Neuronal stem cell (in vitro differentiated cells): Measurements from ENCODE around the gene KLHL10.

Experiments used
- DNase-seq: peaks from one replicate; pipeline ENCODE4 v3.0.0-alpha.2; 2013; ENCODE audit warnings: low spot score
- H2AFZ ChIP-seq: one replicate; pipeline ENCODE4 v1.6.1; 2013; ENCODE audit warnings: mild to moderate bottlenecking, low read length, inconsistent platforms
- H2AK5ac ChIP-seq: 2 replicates; pipeline ENCODE4 v1.6.1; 2013; ENCODE audit warnings: low read depth, mild to moderate bottlenecking, inconsistent platforms, low read length, moderate library complexity, mixed read lengths
- H2BK120ac ChIP-seq: 2 replicates; pipeline ENCODE4 v1.6.1; 2013; ENCODE audit warnings: low read depth, mild to moderate bottlenecking, inconsistent platforms, low read length, moderate library complexity, mixed read lengths
- H2BK12ac ChIP-seq: one replicate; pipeline ENCODE4 v1.6.1; 2013; ENCODE audit warnings: low read length, inconsistent platforms
- H2BK15ac ChIP-seq: 2 replicates; pipeline ENCODE4 v1.6.1; 2013; ENCODE audit warnings: mild to moderate bottlenecking, low read length, inconsistent platforms, mixed read lengths
- H2BK5ac ChIP-seq: one replicate; pipeline ENCODE4 v1.6.1; 2013; ENCODE audit warnings: inconsistent platforms, mild to moderate bottlenecking, low read length, moderate library complexity
- H3K14ac ChIP-seq: one replicate; pipeline ENCODE4 v1.6.1; 2013; ENCODE audit warnings: low read length, inconsistent platforms
- H3K18ac ChIP-seq: 2 replicates; pipeline ENCODE4 v1.6.1; 2013; ENCODE audit warnings: low read length, inconsistent platforms
- H3K23ac ChIP-seq: 2 replicates; pipeline ENCODE4 v1.6.1; 2013; ENCODE audit warnings: low read depth, mild to moderate bottlenecking, mixed read lengths, low read length, inconsistent platforms; ENCODE audit not compliant: poor library complexity
- H3K27ac ChIP-seq: replicated peaks from 3 replicates; pipeline ENCODE4 v1.5.1; 2013; ENCODE audit warnings: low read length, inconsistent platforms
- H3K27me3 ChIP-seq, 3 experiments: 2 replicates each; pipeline ENCODE4 v1.6.1; 2013; ENCODE audit warnings: low read length in 3 of 3, mild to moderate bottlenecking in 2 of 3, inconsistent platforms in 1 of 3, low read depth in 1 of 3, mixed read lengths in 1 of 3, moderate library complexity in 1 of 3; ENCODE audit not compliant: control insufficient read depth in 3 of 3, insufficient read depth in 3 of 3
- H3K36me3 ChIP-seq, 2 donors: replicated peaks in 1 of 2; 2 replicates each; pipeline ENCODE4 v1.6.1; 2013; ENCODE audit warnings: low read length in 2 of 2; ENCODE audit not compliant: control insufficient read depth in 2 of 2, insufficient read depth in 2 of 2
- H3K4ac ChIP-seq: 2 replicates; pipeline ENCODE4 v1.6.1; 2013; ENCODE audit warnings: inconsistent platforms, mild to moderate bottlenecking, low read length, moderate library complexity
- H3K4me1 ChIP-seq, 2 donors: 1 replicate in 1 of 2; 2 replicates in 1 of 2; pipeline ENCODE4 v1.6.1; 2013; ENCODE audit warnings: low read length in 2 of 2, low read depth in 1 of 2; ENCODE audit not compliant: control insufficient read depth in 2 of 2, insufficient read depth in 1 of 2
- H3K4me2 ChIP-seq: one replicate; pipeline ENCODE4 v1.6.1; 2013; ENCODE audit warnings: mild to moderate bottlenecking, low read length, inconsistent platforms; ENCODE audit not compliant: insufficient read depth, poor library complexity, severe bottlenecking
- H3K4me3 ChIP-seq, 2 donors: 2 replicates each; pipeline ENCODE4 v1.5.1; 2013; ENCODE audit warnings: low read length in 2 of 2, mild to moderate bottlenecking in 2 of 2, inconsistent platforms in 1 of 2, moderate library complexity in 1 of 2
- H3K79me1 ChIP-seq: one replicate; pipeline ENCODE4 v1.6.1; 2013; ENCODE audit warnings: low read depth, mild to moderate bottlenecking, inconsistent platforms, low read length, moderate library complexity
- H3K9ac ChIP-seq: one replicate; pipeline ENCODE4 v1.6.1; 2013; ENCODE audit warnings: mild to moderate bottlenecking, low read depth, low read length, inconsistent platforms; ENCODE audit not compliant: poor library complexity
- H3K9me3 ChIP-seq, 2 donors: replicated peaks in 1 of 2; 2 replicates each; pipeline versions ENCODE3 to v1.6.1; 2013; ENCODE audit warnings: low read length in 2 of 2, mild to moderate bottlenecking in 2 of 2, inconsistent platforms in 1 of 2, low read depth in 1 of 2, mixed read lengths in 1 of 2, moderate library complexity in 1 of 2; ENCODE audit not compliant: control insufficient read depth in 2 of 2, insufficient read depth in 1 of 2
- H4K8ac ChIP-seq: one replicate; pipeline ENCODE4 v1.6.1; 2013; ENCODE audit warnings: low read depth, mild to moderate bottlenecking, inconsistent platforms, low read length, moderate library complexity
- H4K91ac ChIP-seq: one replicate; pipeline ENCODE4 v1.6.1; 2013; ENCODE audit warnings: low read length, low read depth, mild to moderate bottlenecking, inconsistent platforms; ENCODE audit not compliant: poor library complexity
- WGBS, 2 donors: extraction: QIAGEN DNeasy Blood & Tissue Kit; methylation state at CpG; one replicate each; pipeline ENCODE4 v1.1.7; 2013; ENCODE audit warnings: missing lambda C conversion rate in 2 of 2, mixed read lengths in 1 of 2; ENCODE audit not compliant: insufficient read length in 2 of 2, insufficient replicate concordance in 1 of 2; ENCODE audit errors: extremely low coverage in 2 of 2; 5-methylcytosine and 5-hydroxymethylcytosine counted together

KLHL10 gene

GRCh38 chr17:41794540-41794975 is 43.1 kb upstream of the KLHL10 start:
- no peak for DNase-seq
- no peaks in the 10 kb centered on the region for H3K36me3 ChIP-seq
- H3K18ac ChIP-seq, result no peak overlapping the region
- H3K4me2 ChIP-seq, result no peak overlapping the region
- H2BK12ac ChIP-seq, result no peak overlapping the region
- peaks cover 22% of the 10 kb centered on the region in 2 donors for H3K4me1 ChIP-seq
- H4K8ac ChIP-seq, result no peak overlapping the region
- H3K27me3 ChIP-seq, result no peaks in the 10 kb centered on the region
- peaks cover 0 to 1% of the 10 kb centered on the region in 2 donors for H3K9me3 ChIP-seq
- H3K23ac ChIP-seq, result no peak overlapping the region
- H2AK5ac ChIP-seq, result no peak overlapping the region
- no peak overlapping the region for H2BK120ac ChIP-seq
- H2BK15ac ChIP-seq, result no peak overlapping the region
- H3K4ac ChIP-seq, result no peak overlapping the region
- no CpG with 5 or more reads among the region's 5 CpGs for WGBS, 2 donors
- no peak overlapping the region for H2BK5ac ChIP-seq
- no peak overlapping the region for H3K4me3 ChIP-seq
- no peak overlapping the region for H3K27ac ChIP-seq
- H3K79me1 ChIP-seq, result no peaks in the 10 kb centered on the region
- no peak overlapping the region for H3K9ac ChIP-seq
- no peak overlapping the region for H4K91ac ChIP-seq
- no peak overlapping the region for H2AFZ ChIP-seq
- no peak overlapping the region for H3K14ac ChIP-seq

- Histone ChIP-seq H2BK5ac (no peak overlapping the region), H2BK15ac (no peak overlapping the region), H3K4ac (no peak overlapping the region), H3K9me3 (no peaks in the 10 kb centered on the region), H2BK12ac (no peak overlapping the region), H3K14ac (no peak overlapping the region), H4K8ac (no peak overlapping the region), H3K4me2 (no peak overlapping the region), H3K23ac (no peak overlapping the region), H3K18ac (no peak overlapping the region), H2BK120ac (no peak overlapping the region), H2AFZ (no peak overlapping the region), H4K91ac (no peak overlapping the region), H2AK5ac (no peak overlapping the region), H3K27me3 (no peaks in the 10 kb centered on the region), H3K36me3 (no peaks in the 10 kb centered on the region), H3K79me1 (no peaks in the 10 kb centered on the region), H3K4me1 (peaks cover 30 to 31% of the 10 kb centered on the region in 2 donors), H3K27ac (no peak overlapping the region), H3K9ac (no peak overlapping the region), H3K4me3 (no peak overlapping the region)
- DNase-seq, result no peak
- WGBS, 2 donors, result no CpG with 5 or more reads among the region's 10 CpGs
Observed at GRCh38 chr17:41796121-41796895, 41.3 kb upstream of the KLHL10 start.

GRCh38 chr17:41797377-41797776 is 40.2 kb upstream of the KLHL10 start:
- H3K79me1 ChIP-seq, result no peaks in the 10 kb centered on the region
- peaks cover 29 to 30% of the 10 kb centered on the region in 2 donors for H3K4me1 ChIP-seq
- no peak overlapping the region for H3K27ac ChIP-seq
- H3K23ac ChIP-seq, result no peak overlapping the region
- no peak overlapping the region for H3K4me2 ChIP-seq
- no peak overlapping the region for H3K9ac ChIP-seq
- H2BK5ac ChIP-seq, result no peak overlapping the region
- no peak overlapping the region for H2BK120ac ChIP-seq
- no peak overlapping the region for H2AK5ac ChIP-seq
- H2BK15ac ChIP-seq, result no peak overlapping the region
- no peak overlapping the region for H2AFZ ChIP-seq
- no peak overlapping the region for H4K91ac ChIP-seq
- H3K27me3 ChIP-seq, result no peaks in the 10 kb centered on the region
- no peak overlapping the region for H3K4ac ChIP-seq
- no peak overlapping the region for H2BK12ac ChIP-seq
- no peak overlapping the region for H3K14ac ChIP-seq
- H3K9me3 ChIP-seq, result no peaks in the 10 kb centered on the region
- peaks cover 4 to 5% of the 10 kb centered on the region in 2 donors for H3K36me3 ChIP-seq
- H4K8ac ChIP-seq, result no peak overlapping the region
- H3K18ac ChIP-seq, result no peak overlapping the region
- no CpG with 5 or more reads among the region's 3 CpGs for WGBS, 2 donors
- DNase-seq, result no peak
- H3K4me3 ChIP-seq, result no peak overlapping the region

GRCh38 chr17:41799366-41799765 is 38.3 kb upstream of the KLHL10 start:
- Histone ChIP-seq H3K36me3 (peaks cover 8 to 11% of the 10 kb centered on the region in 2 donors), H3K14ac (peak overlapping the region; percentile 47), H3K27ac (no peak overlapping the region), H3K27me3 (no peaks in the 10 kb centered on the region), H3K4ac (no peak overlapping the region), H2BK15ac (peak overlapping the region; percentile 55), H3K79me1 (peaks cover 4% of the 10 kb centered on the region), H2BK5ac (no peak overlapping the region), H3K4me2 (no peak overlapping the region), H3K4me1 (peaks cover 11% of the 10 kb centered on the region in 2 donors), H3K23ac (peak overlapping the region; percentile 73), H2BK12ac (no peak overlapping the region), H2AK5ac (peak overlapping the region; percentile 53), H3K9me3 (no peaks in the 10 kb centered on the region), H2AFZ (no peak overlapping the region), H4K8ac (no peak overlapping the region), H3K18ac (peak overlapping the region; percentile 5), H3K9ac (no peak overlapping the region), H2BK120ac (no peak overlapping the region), H4K91ac (no peak overlapping the region), H3K4me3 (no peak overlapping the region)
- no peak for DNase-seq
- WGBS, 2 donors, result no CpG with 5 or more reads among the region's 8 CpGs
